ENCODE results near the gene TDG.

The TDG gene

DNA sequence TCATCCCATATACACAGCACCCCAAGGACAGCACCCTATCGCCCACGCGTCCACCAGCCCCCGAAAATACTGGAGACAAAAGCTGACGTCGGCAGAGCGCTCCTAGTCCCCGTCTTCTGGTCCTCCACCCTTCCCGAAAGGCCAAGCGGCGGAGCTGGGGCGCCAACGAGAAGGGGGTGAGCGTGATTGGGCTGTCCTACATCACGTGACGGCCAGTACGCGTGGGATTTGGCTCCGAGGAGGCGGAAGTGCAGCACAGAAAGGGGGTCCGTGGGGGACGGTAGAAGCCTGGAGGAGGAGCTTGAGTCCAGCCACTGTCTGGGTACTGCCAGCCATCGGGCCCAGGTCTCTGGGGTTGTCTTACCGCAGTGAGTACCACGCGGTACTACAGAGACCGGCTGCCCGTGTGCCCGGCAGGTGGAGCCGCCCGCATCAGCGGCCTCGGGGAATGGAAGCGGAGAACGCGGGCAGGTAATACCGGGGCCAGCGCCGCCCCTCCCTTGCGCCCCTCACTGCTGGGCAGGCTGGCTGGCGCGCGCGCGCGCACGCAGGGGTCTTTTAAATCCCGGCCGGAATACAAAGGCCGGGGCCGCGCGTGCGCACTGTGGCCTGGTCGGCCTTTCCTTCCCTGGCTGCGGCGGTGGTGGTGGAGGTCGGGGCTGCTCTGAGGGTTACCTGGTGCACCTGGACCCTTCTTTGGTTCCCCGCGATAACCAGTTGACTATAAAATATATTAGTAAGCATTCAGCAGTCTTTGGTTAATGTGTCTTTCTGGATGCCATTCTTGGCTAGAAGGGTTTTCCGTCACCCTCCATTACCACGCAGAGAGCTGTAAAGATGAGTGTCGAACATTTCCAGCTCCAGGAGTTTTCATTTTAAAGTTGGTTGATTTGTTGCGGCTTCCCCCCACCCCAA, at the start of gene TDG:
TDG (plus strand) TSS at position 283 of the 915 bp plus-strand sequence; CDS start at position 449, 166 bp downstream.
- peak; percentile 96 for DNase-seq (ENCODE audit: low read depth)
- H3K4me3 ChIP-seq (ENCODE audit: low read length), result peak within 1 kb of the TSS; percentile 60
- TF ChIP-seq, protein P1, sequence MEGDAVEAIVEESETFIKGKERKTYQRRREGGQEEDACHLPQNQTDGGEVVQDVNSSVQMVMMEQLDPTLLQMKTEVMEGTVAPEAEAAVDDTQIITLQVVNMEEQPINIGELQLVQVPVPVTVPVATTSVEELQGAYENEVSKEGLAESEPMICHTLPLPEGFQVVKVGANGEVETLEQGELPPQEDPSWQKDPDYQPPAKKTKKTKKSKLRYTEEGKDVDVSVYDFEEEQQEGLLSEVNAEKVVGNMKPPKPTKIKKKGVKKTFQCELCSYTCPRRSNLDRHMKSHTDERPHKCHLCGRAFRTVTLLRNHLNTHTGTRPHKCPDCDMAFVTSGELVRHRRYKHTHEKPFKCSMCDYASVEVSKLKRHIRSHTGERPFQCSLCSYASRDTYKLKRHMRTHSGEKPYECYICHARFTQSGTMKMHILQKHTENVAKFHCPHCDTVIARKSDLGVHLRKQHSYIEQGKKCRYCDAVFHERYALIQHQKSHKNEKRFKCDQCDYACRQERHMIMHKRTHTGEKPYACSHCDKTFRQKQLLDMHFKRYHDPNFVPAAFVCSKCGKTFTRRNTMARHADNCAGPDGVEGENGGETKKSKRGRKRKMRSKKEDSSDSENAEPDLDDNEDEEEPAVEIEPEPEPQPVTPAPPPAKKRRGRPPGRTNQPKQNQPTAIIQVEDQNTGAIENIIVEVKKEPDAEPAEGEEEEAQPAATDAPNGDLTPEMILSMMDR (conservative IDR thresholded peaks at IDR 0.05; ENCODE audit: low read depth, low read length), result no peak

- DNase-seq (ENCODE audit: low read depth), result no peak
- TF ChIP-seq, protein P1 (conservative IDR thresholded peaks at IDR 0.05; ENCODE audit: low read depth, low read length), result no peak
- H3K4me3 ChIP-seq (ENCODE audit: low read length), result no peak overlapping the region
These were observed 47.8 kb upstream of the TDG start for GRCh38 chr12:103917873-103918272.

DNA sequence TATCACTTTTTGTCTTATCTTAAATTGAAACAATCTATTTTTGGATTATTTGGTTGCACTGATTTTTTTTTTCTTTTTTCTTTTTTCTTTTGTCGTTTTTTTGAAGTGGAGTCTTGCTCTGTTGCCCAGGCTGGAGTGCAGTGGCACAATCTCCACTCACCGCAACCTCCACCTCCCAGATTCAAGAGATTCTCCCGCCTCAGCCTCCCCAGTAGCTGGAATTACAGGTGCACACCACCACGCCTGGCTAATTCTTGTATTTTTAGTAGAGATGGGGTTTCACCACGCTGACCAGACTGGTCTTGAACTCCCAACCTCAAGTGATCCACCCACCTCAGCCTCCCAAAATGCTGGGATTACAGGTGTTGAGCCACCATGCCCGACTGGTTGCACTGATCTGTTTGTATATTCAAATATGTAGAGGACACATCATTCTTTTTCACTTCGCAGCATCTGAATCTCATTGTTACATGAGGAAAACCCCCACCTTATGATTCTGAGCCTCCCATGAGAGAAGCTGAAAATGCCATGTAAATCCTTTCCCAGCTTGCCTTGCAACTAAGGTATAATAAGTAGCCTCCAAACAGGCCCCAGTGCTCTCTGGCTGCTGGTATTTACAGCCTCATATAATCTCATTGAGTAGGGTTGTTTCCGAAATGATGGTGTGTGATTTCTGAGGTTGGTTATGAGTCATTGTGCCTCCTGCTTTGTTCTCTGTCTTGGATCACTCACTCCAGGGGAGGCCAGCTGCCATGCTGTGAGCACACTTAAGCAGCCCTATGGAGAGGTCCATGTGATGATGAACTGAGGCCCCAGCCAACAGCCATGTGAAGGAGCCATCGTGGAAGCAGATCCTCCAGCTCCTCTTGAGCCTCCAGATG, 40.7 kb upstream of the TDG start:
- TF ChIP-seq, protein P1 (conservative IDR thresholded peaks at IDR 0.05; ENCODE audit: low read depth, low read length), result no peak
- no peak for DNase-seq (ENCODE audit: low read depth)
- H3K4me3 ChIP-seq (ENCODE audit: low read length), result no peak overlapping the region

- TF ChIP-seq, protein P1 (conservative IDR thresholded peaks at IDR 0.05; ENCODE audit: low read depth, low read length), result no peak
- peak overlapping the region; percentile 78 for H3K4me3 ChIP-seq (ENCODE audit: low read length)
- no peak for DNase-seq (ENCODE audit: low read depth)
These were observed 37.0 kb upstream of the TDG start for GRCh38 chr12:103928682-103929045.

- peak; percentile 69 for DNase-seq (ENCODE audit: low read depth)
- TF ChIP-seq, protein P1 (conservative IDR thresholded peaks at IDR 0.05; ENCODE audit: low read depth, low read length), result no peak
- peak overlapping the region; percentile 78 for H3K4me3 ChIP-seq (ENCODE audit: low read length)
These were observed 36.5 kb upstream of the TDG start for GRCh38 chr12:103929046-103929783.

DNA sequence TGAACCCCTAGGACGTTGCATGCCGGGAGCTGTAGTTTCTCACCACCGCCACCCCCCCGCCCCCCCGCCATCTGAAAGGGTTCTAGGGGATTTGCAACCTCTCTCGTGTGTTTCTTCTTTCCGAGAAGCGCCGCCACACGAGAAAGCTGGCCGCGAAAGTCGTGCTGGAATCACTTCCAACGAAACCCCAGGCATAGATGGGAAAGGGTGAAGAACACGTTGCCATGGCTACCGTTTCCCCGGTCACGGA, 36.0 kb upstream of the TDG start:
- peak overlapping the region; percentile 78 for H3K4me3 ChIP-seq (ENCODE audit: low read length)
- TF ChIP-seq, protein P1 (conservative IDR thresholded peaks at IDR 0.05; ENCODE audit: low read depth, low read length), result no peak
- no peak for DNase-seq (ENCODE audit: low read depth)

All from retinal pigment epithelial cell (primary cell).